Measurements from ENCODE around the gene NF1. TPM values are rescaled to one million over a fixed set of nuclear protein-coding genes. Genes with fewer than 3 reads are reported as not detected.
"Not testable (repeated sequence)": the region's sequence is repeated elsewhere in the genome, so short reads cannot be mapped to it uniquely, and the experiment has no call there.

The NF1 gene, protein sequence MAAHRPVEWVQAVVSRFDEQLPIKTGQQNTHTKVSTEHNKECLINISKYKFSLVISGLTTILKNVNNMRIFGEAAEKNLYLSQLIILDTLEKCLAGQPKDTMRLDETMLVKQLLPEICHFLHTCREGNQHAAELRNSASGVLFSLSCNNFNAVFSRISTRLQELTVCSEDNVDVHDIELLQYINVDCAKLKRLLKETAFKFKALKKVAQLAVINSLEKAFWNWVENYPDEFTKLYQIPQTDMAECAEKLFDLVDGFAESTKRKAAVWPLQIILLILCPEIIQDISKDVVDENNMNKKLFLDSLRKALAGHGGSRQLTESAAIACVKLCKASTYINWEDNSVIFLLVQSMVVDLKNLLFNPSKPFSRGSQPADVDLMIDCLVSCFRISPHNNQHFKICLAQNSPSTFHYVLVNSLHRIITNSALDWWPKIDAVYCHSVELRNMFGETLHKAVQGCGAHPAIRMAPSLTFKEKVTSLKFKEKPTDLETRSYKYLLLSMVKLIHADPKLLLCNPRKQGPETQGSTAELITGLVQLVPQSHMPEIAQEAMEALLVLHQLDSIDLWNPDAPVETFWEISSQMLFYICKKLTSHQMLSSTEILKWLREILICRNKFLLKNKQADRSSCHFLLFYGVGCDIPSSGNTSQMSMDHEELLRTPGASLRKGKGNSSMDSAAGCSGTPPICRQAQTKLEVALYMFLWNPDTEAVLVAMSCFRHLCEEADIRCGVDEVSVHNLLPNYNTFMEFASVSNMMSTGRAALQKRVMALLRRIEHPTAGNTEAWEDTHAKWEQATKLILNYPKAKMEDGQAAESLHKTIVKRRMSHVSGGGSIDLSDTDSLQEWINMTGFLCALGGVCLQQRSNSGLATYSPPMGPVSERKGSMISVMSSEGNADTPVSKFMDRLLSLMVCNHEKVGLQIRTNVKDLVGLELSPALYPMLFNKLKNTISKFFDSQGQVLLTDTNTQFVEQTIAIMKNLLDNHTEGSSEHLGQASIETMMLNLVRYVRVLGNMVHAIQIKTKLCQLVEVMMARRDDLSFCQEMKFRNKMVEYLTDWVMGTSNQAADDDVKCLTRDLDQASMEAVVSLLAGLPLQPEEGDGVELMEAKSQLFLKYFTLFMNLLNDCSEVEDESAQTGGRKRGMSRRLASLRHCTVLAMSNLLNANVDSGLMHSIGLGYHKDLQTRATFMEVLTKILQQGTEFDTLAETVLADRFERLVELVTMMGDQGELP (N-terminal part only)
- total RNA-seq, result 58.7 TPM

DNA sequence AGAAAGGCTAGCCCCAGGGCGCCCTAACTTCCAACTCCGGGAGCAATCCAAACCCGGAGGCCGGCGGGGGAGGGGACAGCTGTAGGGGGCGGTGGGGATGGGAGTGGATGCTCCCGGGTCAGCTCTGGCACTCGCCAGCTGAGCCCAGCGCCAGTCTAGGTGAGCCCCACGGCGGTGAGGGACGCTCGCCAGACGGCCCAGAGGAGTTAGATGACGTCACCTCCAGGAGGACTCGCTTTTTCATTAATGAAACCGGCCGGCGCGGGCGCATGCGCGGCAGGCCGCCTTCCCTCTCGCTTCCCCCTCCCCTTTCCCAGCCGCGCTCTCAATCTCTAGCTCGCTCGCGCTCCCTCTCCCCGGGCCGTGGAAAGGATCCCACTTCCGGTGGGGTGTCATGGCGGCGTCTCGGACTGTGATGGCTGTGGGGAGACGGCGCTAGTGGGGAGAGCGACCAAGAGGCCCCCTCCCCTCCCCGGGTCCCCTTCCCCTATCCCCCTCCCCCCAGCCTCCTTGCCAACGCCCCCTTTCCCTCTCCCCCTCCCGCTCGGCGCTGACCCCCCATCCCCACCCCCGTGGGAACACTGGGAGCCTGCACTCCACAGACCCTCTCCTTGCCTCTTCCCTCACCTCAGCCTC, at the start of gene NF1:
Gene NF1 (plus strand): TSS at position 378 of the 636 bp plus-strand sequence. CDS start 333 bp downstream, outside the sequence.
- no peaks in the 10 kb centered on the region for H3K27me3 ChIP-seq
- H3K27ac ChIP-seq, result peak within 1 kb of the TSS; percentile 96
- H3K36me3 ChIP-seq, result no peaks in the 10 kb centered on the region
- DNase-seq (ENCODE audit: extremely low spot score in 2 of 2), result peak in 1 of 2 donors; percentile 94
- peaks cover 14% of the 10 kb centered on the region for H3K4me1 ChIP-seq
- no peaks in the 10 kb centered on the region for H3K9me3 ChIP-seq
- peak within 1 kb of the TSS; percentile 68 to 97 for H3K4me3 ChIP-seq
- TF ChIP-seq CTCF (IDR thresholded peaks at IDR 0.05) (no peak), POLR2A (IDR thresholded peaks at IDR 0.05) (peak in 1 of 2 donors; percentile 55), POLR2AphosphoS5 (IDR thresholded peaks at IDR 0.05; ENCODE audit: insufficient read depth in 1 of 2, low read depth in 1 of 2) (peak; percentile 78 to 86)
- intact Hi-C loops (cut with DNase I), result no loop called here

GRCh38 chr17:31046856-31047425, 47.8 kb upstream of the NF1 start:
- H3K27me3 ChIP-seq; H3K9me3 ChIP-seq; H3K27ac ChIP-seq; H3K36me3 ChIP-seq; intact Hi-C loops (cut with DNase I); DNase-seq (ENCODE audit: extremely low spot score in 2 of 2); H3K4me1 ChIP-seq; H3K4me3 ChIP-seq: not testable (repeated sequence)

GRCh38 chr17:31048142-31048541, 46.6 kb upstream of the NF1 start:
- Histone ChIP-seq H3K4me1 (peaks cover 17% of the 10 kb centered on the region), H3K4me3 (no peak overlapping the region), H3K27me3 (no peaks in the 10 kb centered on the region), H3K27ac (no peak overlapping the region), H3K36me3 (no peaks in the 10 kb centered on the region), H3K9me3 (no peaks in the 10 kb centered on the region)
- no peak for DNase-seq (ENCODE audit: extremely low spot score in 2 of 2)
- intact Hi-C loops (cut with DNase I), result no loop called here
- no peak for TF ChIP-seq POLR2AphosphoS5 (IDR thresholded peaks at IDR 0.05; ENCODE audit: insufficient read depth in 1 of 2, low read depth in 1 of 2)
- no peak for TF ChIP-seq CTCF (IDR thresholded peaks at IDR 0.05)
- TF ChIP-seq POLR2A (IDR thresholded peaks at IDR 0.05), result no peak

- H3K9me3 ChIP-seq, result no peaks in the 10 kb centered on the region
- DNase-seq (ENCODE audit: extremely low spot score in 2 of 2), result no peak
- H3K27ac ChIP-seq, result no peak overlapping the region
- no peaks in the 10 kb centered on the region for H3K27me3 ChIP-seq
- H3K36me3 ChIP-seq, result no peaks in the 10 kb centered on the region
- intact Hi-C loops (cut with DNase I), result no loop called here
- H3K4me3 ChIP-seq, result no peak overlapping the region
- no peak for TF ChIP-seq POLR2AphosphoS5 (IDR thresholded peaks at IDR 0.05; ENCODE audit: insufficient read depth in 1 of 2, low read depth in 1 of 2)
- no peak for TF ChIP-seq CTCF (IDR thresholded peaks at IDR 0.05)
- no peak for TF ChIP-seq POLR2A (IDR thresholded peaks at IDR 0.05)
- peaks cover 18% of the 10 kb centered on the region for H3K4me1 ChIP-seq
Measured at GRCh38 chr17:31048780-31049179, 46.0 kb upstream of the NF1 start.
